ENCODE results near the gene CD22. TPM values are rescaled to one million over a fixed set of nuclear protein-coding genes. Genes with fewer than 3 reads are reported as not detected.
A peak's percentile ranks its signal among the peaks of the same experiment; 100 is the strongest.

CD22 gene
- total RNA-seq, 1 donor from 2014 or later, result 15.8 TPM

- Histone ChIP-seq H3K9me3 (no peaks in the 10 kb centered on the region), H3K4me3 (no peak overlapping the region), H3K27me3 (no peaks in the 10 kb centered on the region), H3K36me3 (no peaks in the 10 kb centered on the region), H3K4me1 (no peaks in the 10 kb centered on the region), H3K27ac (no peak overlapping the region)
- no peak for TF ChIP-seq CTCF (IDR thresholded peaks at IDR 0.05)
- intact Hi-C loops (cut with DNase I), result no loop called here
- DNase-seq, result no peak
- no peak for ATAC-seq
Observed at GRCh38 chr19:35381926-35382325, 52.9 kb downstream of the CD22 start.

- H3K36me3 ChIP-seq, result no peaks in the 10 kb centered on the region
- H3K4me1 ChIP-seq, result no peaks in the 10 kb centered on the region
- no peak overlapping the region for H3K4me3 ChIP-seq
- DNase-seq (no peak), ATAC-seq (no peak)
- H3K9me3 ChIP-seq, result no peaks in the 10 kb centered on the region
- no peak overlapping the region for H3K27ac ChIP-seq
- no peaks in the 10 kb centered on the region for H3K27me3 ChIP-seq
- intact Hi-C loops (cut with DNase I), result no loop called here
- TF ChIP-seq CTCF (IDR thresholded peaks at IDR 0.05), result no peak
Observed at GRCh38 chr19:35383536-35383935, 54.5 kb downstream of the CD22 start.

- Histone ChIP-seq H3K4me1 (no peaks in the 10 kb centered on the region), H3K4me3 (no peak overlapping the region), H3K27ac (no peak overlapping the region), H3K27me3 (no peaks in the 10 kb centered on the region), H3K9me3 (no peaks in the 10 kb centered on the region), H3K36me3 (no peaks in the 10 kb centered on the region)
- DNase-seq, result no peak
- ATAC-seq, result no peak
- no peak for TF ChIP-seq CTCF (IDR thresholded peaks at IDR 0.05)
- intact Hi-C loops (cut with DNase I), result no loop called here
Observed at GRCh38 chr19:35388277-35389054, 59.5 kb downstream of the CD22 start.

- H3K36me3 ChIP-seq, result no peaks in the 10 kb centered on the region
- ATAC-seq (no peak), DNase-seq (peak; percentile 9)
- no peaks in the 10 kb centered on the region for H3K9me3 ChIP-seq
- H3K27me3 ChIP-seq, result no peaks in the 10 kb centered on the region
- no peak for TF ChIP-seq CTCF (IDR thresholded peaks at IDR 0.05)
- intact Hi-C loops (cut with DNase I), result no loop called here
- no peak overlapping the region for H3K27ac ChIP-seq
- no peak overlapping the region for H3K4me3 ChIP-seq
- no peaks in the 10 kb centered on the region for H3K4me1 ChIP-seq
Observed at GRCh38 chr19:35389192-35389861, 60.3 kb downstream of the CD22 start.

GRCh38 chr19:35392742-35393715 lies 64.0 kb downstream of the CD22 start:
- TF ChIP-seq CTCF (IDR thresholded peaks at IDR 0.05), result no peak
- H3K9me3 ChIP-seq, result no peaks in the 10 kb centered on the region
- no peaks in the 10 kb centered on the region for H3K27me3 ChIP-seq
- no peak overlapping the region for H3K4me3 ChIP-seq
- no peak for ATAC-seq
- intact Hi-C loops (cut with DNase I), result no loop called here
- H3K36me3 ChIP-seq, result no peaks in the 10 kb centered on the region
- peaks cover 5% of the 10 kb centered on the region for H3K4me1 ChIP-seq
- no peak for DNase-seq
- H3K27ac ChIP-seq, result no peak overlapping the region

Measured in upper lobe of right lung (tissue), 1 donor.